Left renal pelvis (tissue), 4 donors: ENCODE results near the gene CNTNAP2. TPM values are rescaled to one million over a fixed set of nuclear protein-coding genes. Genes with fewer than 3 reads are reported as not detected.

Experiments
- DNase-seq, 4 donors: peaks; one replicate each; pipeline ENCODE4 v3.0.0-alpha.2; 2013; ENCODE audit warnings: low read depth in 4 of 4, low spot score in 3 of 4
- polyA plus RNA-seq, 4 donors: library from polyadenylated mRNA; unstranded; fragments of 120-200 nt; gene quantifications; one replicate each; pipeline ENCODE4 v1.2.1, GENCODE V29; 2013; ENCODE audit not compliant: insufficient read length in 4 of 4

The CNTNAP2 gene
- polyA plus RNA-seq, 4 donors, result 23.5 to 71.0 (median 29.4) TPM

- no peak for DNase-seq
Observed at GRCh38 chr7:147296986-147297385, 1180.4 kb downstream of the CNTNAP2 start.

DNA sequence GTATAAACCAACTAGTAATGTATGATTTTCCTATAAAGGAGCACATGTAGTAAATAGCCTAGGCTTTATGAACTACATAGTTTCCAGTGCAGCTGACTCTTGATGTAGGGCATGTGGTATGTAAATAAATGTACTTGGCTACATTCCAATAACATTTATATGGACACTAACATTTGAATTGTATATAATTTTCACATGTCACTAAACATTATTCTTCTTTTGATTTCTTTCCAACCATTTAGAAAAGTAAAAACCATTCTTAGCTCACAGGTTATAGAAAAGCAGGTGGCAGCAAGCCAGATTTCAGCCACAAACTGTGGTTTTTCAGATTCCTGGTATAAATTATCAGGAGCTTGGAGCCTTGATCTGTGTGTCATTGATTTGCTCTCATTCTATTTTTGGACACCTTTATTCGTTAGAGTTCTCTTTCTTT lies 1182.0 kb downstream of the CNTNAP2 start:
- peak in 1 of 4 donors; percentile 6 for DNase-seq

DNA sequence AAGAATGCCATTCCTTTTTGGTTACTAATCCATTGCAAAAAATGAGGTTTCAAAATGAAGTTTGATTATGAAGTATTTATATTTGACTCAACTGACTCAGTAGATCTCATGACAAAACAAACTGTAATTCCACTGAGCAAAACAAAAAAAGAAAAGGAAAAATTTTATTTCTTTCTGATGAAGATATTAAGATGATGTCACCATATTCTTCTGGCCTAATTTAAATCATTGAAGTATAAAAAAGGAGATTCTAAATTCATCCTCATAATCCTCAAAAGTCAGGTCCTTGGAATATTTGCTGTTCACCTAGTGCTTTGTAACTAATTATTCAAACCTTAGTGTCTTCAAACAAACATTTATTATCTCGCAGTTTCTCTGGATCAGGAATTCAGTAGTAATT lies 1183.7 kb downstream of the CNTNAP2 start:
- no peak for DNase-seq

- no peak for DNase-seq
Observed at GRCh38 chr7:147304376-147304775, 1187.8 kb downstream of the CNTNAP2 start.

- no peak for DNase-seq
Observed at GRCh38 chr7:147305827-147306226, 1189.2 kb downstream of the CNTNAP2 start.

DNA sequence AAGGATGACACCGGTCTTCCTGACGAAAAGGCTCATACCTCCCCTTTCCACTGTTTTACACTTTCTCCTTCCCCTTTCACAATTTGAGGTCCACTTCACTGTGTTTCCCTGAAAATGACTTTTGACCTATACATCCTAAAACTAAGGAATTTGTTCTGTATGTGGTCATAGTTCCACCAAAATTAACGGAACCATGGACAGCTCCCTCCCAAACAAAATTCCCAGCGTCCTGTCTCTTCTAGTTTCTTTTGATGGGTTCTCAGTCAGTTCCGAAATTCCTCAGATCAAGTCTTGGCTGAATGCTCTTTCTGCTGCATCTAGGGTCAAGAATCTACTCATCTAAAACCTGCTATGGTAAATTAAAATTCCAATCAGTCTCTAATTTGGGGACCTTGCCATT lies 1191.9 kb downstream of the CNTNAP2 start:
- DNase-seq, result peak in 1 of 4 donors; percentile 6

- no peak for DNase-seq
Observed at GRCh38 chr7:147311336-147311735, 1194.7 kb downstream of the CNTNAP2 start.

DNA sequence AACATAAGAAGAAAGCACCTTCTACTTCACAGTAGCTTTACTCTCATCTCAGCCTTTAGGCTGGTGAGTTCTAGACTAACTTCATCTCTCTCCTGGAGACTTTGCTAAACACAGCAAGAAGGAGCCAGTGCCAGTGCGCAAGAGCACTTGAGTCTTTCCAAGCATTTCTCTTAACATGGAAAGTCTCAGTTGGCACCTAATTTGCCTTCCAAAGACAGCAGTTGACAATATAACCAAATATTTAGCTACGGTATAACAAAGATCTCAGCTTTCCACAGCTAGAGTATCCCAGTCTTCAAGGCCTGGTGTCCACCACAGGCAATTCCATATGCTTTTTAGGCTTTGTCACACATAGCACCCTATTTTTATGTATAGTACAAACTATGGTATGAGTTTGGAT lies 1204.9 kb downstream of the CNTNAP2 start:
- DNase-seq, result no peak

GRCh38 chr7:147332988-147333387 lies 1216.4 kb downstream of the CNTNAP2 start:
- DNase-seq, result no peak

DNA sequence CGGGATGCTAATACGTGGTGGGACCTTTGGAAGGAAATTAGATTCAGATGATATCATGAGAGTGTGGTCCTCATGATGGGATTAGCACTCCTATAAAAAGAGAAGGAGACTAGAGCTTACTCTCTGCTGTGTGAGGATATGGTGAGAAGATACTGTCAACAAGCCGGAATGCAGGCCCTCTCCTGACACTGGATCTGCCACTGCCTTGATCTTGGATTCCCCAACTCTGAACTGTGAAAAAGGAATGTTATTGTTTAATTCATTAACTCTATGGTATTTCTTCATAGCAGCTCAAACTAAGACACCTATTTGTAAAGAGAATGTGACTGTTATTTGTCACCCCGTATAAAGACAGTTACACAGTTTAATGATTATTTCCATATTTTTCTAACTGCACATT lies 1246.5 kb downstream of the CNTNAP2 start:
- DNase-seq, result no peak

DNA sequence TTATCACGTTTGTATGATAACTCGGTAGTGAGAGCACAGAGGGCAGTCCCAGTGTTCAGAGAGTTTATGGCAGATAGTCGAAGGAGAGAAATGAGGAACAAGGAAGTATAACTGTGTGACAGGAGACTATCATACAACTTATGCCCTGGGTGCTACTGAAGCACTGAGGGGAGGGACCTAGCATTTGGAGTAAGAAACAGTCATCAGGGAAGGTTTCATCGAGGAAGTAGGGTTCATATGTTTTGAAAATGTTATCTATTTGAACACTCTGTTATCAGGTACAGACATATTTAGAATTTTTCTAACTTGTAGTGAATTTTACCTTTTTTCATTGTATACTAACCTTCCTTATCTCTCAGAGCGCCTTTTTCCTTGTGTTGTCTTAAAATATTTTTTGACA lies 1259.6 kb downstream of the CNTNAP2 start:
- DNase-seq, result no peak

- no peak for DNase-seq
Observed at GRCh38 chr7:147380926-147381325, 1264.3 kb downstream of the CNTNAP2 start.

DNA sequence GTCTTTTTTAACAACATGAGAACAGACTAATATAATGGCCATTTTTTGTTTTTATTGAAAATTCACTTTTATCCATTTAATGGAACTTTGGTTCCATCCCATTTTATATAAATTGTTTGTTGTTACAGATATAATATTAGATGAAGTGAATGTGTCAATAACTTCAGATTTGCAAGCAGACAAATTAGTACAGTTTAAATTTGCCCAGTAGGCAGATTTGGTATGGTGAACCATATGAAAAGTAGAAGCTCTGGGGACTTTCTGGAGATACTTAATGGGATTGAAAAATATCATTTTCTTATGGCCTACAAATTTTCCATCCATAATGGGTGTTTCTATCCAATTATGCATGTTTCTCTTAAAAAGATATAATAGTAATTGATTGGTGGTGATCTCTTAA lies 1277.7 kb downstream of the CNTNAP2 start:
- DNase-seq, result no peak

- no peak for DNase-seq
Observed at GRCh38 chr7:147400221-147400689, 1283.7 kb downstream of the CNTNAP2 start.

DNA sequence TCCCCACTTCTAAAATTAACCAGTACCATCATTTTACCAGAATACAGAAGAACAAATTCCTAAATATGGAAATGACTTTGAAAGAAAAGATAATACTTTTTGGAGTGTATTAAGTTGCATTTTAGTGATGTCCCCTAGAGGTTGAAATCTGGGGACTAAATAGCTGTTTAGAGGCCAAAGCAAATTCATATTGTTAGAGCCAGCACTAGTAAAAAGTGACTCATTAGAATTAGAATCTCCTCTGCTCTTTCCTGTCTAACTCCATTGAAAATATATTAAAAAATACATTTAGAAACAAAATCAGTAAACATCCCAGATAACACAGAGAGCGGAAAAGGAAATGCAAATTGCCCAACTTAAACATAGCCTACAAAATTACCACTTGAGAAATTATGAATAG lies 1284.3 kb downstream of the CNTNAP2 start:
- no peak for DNase-seq

DNA sequence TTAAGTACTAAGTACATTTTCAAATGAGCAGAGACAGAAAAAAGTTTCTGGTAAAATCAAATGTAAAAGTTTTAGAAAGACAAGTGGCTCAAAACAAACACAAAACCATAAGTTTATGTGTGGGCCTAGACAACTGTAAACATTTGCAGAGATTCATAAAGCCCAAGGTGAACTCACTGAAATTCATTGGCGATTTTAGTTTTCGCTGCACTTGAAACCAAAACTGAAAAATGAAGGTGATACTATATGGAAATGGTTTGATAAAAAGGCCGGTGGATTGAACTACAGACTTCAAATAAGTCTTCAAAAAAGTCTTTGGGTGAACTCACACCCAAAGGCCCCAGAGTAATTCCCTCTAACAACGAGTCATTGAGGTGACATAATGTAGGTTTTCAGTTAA lies 1289.0 kb downstream of the CNTNAP2 start:
- no peak for DNase-seq

GRCh38 chr7:147406521-147407135 lies 1290.0 kb downstream of the CNTNAP2 start:
- peak in 1 of 4 donors; percentile 2 for DNase-seq

DNA sequence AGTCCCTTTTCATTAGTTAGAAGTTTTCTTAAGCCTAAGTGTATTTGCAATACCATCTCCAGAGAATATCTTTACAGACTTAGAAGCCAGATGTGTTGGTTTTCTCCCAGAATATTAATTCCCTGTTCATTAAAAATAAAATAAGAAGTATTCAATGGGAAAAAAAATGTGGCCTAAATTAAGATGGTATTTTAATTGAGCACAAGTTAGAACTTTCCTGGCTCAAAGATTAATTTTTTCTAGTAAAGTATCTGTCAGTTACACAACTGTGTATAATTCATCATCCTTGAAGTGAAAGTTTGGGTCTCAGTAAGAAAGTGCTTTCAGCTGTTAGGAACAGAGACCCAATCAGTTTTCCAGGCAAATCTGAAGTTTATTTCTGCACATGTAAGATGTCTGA lies 1294.5 kb downstream of the CNTNAP2 start:
- no peak for DNase-seq

DNA sequence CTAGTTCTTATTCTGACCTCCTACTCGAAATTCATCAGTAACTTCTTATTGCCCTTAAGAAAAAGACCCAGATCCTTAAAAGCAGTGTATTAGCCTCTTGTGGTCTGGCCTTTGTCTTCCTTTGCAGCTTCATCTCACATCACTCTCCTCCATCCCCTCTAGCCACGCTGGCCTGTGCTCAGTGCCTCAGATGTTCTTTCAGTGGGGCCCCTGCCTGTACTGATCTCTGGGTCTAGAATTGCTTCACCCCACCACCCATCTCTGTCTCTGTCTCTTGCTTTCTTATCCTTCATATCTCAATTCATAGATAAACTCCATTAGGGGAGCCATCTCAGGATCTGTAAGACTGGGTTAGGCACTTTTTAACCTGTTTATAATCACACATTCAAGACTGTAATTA lies 1295.5 kb downstream of the CNTNAP2 start:
- DNase-seq, result no peak

DNA sequence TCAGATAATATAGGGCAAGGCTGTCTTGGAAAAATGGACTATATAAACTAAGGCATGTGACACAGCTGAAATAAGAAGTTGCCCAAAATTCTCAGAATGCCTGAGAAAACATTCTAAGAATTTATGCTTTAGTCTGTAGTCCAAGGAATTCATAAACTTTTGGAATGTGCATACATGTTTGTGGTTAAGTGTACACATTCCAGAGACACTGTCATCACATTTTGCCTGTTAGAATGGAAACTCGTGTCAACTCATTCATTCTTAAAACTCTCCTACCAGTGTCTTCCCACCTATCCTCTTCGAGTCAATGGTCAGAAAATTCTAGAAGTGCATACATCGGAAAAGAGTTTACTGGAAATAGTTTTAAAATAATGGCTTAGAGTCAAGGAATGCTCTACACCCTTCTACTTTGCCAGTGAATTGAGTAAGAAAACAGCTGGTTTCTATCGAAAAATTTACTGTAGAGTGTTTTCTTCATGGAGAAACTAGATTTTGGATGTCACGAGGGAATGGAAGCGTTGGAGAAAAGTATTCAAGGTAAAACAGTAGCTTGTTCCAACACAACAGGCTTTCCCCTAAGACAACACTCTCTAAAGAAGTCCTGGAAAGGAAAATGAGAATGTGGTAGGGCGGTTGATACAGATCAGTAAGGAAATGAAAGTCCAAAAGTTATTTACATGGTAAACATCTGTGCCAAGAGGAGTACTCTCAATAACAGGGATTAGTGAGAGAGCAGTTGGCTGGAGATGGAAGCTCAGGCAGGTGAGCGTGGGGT lies 1296.4 kb downstream of the CNTNAP2 start:
- DNase-seq, result no peak

DNA sequence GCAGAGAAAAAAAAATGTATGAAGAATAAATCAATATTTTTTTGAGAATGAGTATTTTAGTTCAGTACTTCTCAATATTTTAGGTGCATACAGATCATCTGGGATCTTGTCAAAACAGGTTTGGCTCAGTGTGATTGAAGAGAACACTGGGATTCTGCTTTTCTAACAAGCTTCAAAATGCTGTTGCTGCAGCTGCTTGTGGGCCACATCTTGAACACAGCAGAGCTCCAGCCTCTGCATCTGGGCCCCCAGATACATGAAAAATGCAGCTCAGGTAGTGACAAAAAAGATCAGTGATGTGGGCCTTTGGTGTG lies 1296.9 kb downstream of the CNTNAP2 start:
- DNase-seq, result no peak

DNA sequence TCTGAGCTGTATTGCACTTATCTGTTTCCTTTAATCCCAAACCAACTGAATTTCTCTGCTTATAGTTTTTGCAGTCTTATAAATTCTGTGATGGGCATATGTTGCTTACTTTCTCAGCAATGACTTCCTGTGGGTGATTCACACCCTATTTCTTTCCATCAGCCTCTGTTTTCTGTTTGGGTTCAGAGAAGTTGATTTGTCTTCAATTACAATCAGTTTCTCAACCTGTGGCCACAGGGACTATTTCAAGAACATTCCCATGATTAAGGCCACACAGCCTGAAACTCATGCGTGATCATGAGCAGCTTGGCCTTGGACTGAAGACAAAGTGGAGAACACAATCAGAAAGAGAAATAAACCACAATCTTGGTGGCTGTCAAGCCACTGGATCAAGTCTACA lies 1299.4 kb downstream of the CNTNAP2 start:
- no peak for DNase-seq
